ENCODE measurements around the gene CYLD.

GRCh38 chr16:50741225-50741780 lies 583 bp upstream of the CYLD start:
- TF ChIP-seq POLR2A (IDR thresholded peaks at IDR 0.05; ENCODE audit: low read depth, low read length) (no peak), POLR2AphosphoS5 (IDR thresholded peaks at IDR 0.05; ENCODE audit: low read depth, low read length) (peak; percentile 66; the same call in 1 of the 2 replicates)
